Measurements from ENCODE around the gene MYO1C.

DNA sequence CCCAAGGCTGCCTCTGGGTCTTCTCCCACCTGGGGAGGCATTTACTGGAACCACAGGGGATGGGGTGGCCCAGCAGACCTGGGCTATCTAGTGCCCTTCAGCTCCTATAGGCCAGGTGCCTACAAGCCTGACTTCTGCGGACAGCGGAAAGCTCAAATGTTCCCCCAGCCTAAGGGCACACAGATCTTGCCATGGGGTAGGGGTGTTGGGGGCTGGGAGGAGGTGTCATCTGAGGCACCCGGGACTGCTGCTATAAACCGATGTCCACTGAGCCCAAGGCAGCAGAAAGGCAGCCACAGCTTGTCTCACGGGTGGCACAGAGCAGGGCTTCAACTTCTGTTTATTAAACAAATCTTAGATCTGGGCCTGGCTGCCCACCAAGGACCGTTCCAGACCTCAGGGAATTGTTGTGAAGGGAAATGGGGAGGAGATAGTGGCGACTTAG, 3.6 kb downstream of the MYO1C start:
- TF ChIP-seq CTCF (IDR thresholded peaks at IDR 0.05; ENCODE audit: low read depth, low read length) (no peak), POLR2A (IDR thresholded peaks at IDR 0.05; ENCODE audit: extremely low read depth, insufficient read length) (no peak), MYC (IDR thresholded peaks at IDR 0.05; ENCODE audit: low read depth, low read length) (no peak)

Data from NB4 (cell line).